Esophagus mucosa (tissue), 1 donor: ENCODE results near the gene INTS3. TPM values are rescaled to one million over a fixed set of nuclear protein-coding genes. Genes with fewer than 3 reads are reported as not detected.
"Not testable (repeated sequence)": the region's sequence is repeated elsewhere in the genome, so short reads cannot be mapped to it uniquely, and the experiment has no call there.

Experiments
- ATAC-seq: fragments of 200-7000 bp; cut with Tn5 transposase; one replicate; pipeline ENCODE4 v1.9.1; 2020
- total RNA-seq: library from RNA; stranded (reverse); gene quantifications from one replicate; pipeline ENCODE4 v1.2.4, GENCODE V29; 2023
- donor health status: DM: yes; HTN: yes; CAD: no.

INTS3 gene
- total RNA-seq, 1 donor from 2014 or later, result 22.5 TPM

DNA sequence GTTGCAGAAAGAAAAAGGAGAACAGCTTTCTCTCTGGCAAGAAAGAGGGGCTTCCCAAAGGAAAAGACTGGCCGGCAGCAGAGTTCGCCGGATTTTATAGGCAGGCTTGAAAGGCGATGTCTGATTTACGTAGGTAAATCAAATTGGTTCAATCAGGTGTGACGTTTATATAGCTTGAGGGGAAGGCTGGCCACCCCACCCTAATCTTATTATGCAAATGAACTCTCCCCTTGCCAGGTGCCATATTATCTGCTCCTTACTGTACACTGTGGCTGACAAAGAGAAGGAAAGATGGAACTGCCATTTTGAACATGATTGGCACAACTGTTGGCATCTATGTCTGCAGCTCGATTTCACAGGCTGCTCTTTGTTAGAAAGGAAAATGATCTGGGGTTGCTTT is 16.8 kb upstream of the INTS3 start:
- no peak for ATAC-seq

DNA sequence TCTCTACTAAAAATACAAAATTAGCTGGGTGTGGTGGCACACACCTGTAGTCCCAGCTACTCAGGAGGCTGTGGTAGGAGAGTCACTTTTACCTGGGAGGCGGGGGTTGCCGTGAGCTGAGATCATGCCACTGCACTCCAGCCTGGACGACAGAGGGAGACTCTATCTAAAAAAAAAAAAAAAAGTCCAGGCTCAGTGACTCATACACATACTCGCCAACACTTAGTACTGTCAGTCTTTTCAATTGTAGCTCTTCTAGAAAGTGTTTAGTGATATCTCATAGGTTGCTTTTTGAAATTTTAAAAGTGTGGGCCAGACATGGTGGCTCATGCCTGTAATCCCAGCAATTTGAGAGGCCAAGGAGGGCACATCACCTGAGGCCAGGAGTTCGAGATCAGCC is 11.6 kb upstream of the INTS3 start:
- not testable (repeated sequence) for ATAC-seq

DNA sequence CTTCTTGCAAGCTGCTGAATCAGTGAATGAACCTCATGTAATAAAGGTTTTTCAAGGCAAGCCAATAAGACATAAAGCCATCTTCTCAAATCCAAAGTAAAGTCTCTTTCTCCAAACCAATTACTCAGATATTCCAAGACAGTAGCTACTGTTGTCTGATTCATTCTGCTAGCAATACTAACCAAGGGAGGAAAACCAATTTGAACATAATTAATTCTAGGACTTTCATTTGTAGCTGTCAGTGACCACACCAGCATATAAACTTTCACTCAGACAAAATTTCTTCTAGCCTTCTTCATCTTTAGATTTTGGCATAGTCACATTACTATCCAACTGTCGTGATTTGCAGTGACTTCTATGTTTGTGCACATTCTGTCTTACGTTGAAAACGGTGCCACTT is 10.5 kb upstream of the INTS3 start:
- ATAC-seq, result no peak

DNA sequence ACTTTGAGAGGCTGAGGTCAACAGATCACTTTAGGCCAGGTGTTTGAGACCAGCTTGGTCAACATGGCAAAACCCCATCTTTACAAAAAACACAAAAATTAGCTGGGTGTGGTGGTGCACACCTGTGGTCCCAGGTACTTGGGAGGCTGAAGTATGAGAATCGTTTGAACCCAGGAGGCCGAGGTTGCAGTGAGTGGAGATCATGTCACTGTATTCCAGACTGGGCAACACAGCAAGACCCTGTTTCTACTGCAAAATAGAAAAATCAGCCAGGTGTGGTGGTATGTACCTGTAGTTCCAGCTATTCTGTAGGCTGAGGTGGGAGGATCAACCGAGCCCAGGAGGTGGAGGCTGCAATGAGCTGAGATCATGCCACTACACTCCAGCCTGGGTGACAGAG is 4.2 kb upstream of the INTS3 start:
- no peak for ATAC-seq

GRCh38 chr1:153724634-153725033 is 3.2 kb upstream of the INTS3 start:
- ATAC-seq, result not testable (repeated sequence)

DNA sequence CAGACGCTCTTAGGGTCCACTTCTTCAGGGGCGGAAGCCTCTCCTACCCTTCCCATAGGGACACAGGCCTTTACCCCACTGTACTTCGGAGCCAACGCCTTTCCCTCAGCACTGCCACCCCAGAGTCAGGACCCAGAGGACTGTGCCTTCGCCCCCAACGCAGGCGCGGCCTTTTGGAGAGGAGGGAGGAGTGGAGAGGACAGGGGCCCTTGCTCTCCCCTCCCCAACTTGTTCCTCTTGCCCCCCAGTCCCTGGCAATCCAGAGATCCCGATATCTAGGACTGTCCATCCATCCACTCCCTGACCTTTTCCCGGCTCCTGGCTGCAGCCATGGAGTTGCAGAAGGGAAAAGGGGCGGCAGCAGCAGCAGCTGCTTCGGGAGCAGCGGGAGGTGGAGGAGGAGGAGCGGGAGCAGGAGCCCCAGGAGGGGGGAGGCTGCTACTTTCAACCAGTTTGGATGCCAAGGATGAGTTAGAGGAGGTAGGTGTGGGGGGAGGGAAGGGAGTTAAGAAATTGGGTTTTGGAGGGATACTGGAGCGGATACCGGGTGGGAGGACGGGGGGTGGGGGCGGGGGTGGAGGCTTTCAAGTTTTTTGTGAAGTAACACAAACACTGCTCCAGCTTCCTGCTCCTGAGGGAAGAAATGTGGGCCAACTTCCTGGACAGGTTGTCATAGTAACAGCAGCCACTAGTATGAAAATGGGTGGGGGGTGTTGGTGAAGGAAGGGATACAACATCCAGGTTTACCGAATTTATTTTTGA is 636 bp downstream of the INTS3 start:
- peak; percentile 14 for ATAC-seq

DNA sequence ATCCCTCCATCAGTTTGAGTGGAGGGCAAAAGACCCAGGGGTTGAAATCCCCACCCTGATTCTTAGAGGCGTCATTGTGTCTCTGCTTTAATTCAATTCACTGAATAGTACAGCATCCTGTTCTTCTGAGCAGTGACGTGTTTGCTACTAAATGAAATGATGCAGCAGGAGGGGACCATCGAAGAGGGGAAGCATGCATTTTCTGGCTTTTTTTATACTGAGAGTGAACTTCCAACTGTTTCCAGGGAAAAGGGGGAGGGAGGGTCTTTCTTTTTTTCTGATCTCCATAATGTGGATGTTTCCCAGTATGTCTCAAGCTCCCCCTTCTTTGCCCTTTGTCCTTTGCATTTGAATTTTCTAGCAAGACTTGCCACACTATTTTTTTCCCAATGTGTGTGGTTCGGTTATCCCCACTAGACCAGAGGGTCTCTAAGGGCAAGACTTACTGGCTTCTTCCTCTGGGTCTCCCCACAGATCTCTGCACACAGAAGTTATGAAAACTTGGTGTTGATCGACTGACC is 2.7 kb downstream of the INTS3 start:
- no peak for ATAC-seq

DNA sequence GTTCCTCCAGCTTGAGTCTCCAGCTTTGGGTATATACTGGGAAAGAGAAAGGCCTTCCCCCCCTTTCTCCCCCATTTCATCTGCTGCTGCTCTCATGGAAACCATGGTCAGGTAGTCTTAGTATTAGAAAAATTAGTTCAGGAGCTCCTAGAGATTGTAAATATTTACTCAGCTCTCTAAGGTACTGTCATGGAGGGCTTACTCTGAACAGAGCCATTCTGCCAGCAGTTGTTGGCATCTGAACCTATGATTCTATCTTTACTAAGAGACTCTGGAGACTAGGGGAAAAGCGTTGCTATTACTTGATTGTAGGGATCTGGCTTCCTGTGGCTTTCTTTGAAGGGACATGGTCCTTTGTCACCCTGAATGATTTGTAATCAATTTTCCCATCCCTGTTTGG is 6.1 kb downstream of the INTS3 start:
- no peak for ATAC-seq

GRCh38 chr1:153734396-153735089 is 6.7 kb downstream of the INTS3 start:
- ATAC-seq, result no peak

GRCh38 chr1:153735090-153735420 is 7.2 kb downstream of the INTS3 start:
- no peak for ATAC-seq

DNA sequence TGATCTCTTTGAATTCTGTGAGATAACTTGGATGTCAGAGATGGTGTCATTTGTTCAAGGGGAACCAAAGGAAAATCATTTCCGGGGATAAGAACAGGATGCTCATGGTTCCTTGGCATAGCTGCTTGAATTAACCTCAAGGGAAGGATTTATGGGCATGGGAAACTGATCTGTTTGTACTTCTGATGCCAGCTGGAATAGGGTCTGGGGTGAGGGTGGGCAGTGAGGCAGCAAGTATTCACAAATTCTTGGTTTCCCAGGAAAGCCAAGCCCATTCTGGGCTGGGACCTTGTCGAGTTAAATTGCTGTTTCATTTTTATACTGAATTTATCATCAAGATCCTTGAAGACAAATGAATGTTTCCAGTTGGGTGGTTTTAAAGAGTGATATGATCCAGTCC is 14.1 kb downstream of the INTS3 start:
- ATAC-seq, result no peak

DNA sequence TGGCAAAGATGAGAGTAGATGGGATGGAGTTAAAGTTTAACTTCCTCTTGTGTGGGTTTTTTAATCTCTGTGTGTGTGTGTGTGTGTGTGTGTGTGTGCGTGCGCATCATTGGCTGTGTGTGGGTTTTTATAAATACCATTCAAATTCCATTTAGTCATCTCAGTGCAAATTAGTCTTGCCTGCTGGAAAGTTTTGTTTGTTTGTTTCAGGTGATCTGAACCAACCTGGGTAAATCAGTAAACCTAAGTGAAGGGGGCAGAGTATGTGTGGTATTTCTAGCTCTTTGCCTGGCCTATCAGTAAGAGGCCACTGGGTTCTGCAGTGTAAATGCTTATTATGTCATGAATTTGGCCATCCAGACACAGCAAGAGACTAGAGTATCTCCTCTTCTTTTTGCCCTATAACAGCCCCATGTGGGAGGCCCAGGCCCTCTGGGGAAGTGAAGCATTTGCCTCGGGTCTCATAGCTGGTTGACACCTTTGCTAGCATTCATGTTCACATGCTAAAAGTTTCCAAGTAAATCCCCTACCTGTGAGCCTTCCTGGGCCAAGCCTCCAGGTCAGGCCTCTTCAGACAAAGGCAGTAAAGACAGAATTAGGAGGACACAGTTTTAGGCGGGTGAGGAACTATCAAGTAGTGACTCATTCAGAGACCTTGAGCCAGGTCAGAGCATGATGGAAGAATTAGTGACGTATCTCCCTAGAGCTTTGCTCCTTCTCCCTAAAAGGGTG is 14.7 kb downstream of the INTS3 start:
- peak; percentile 52 for ATAC-seq

DNA sequence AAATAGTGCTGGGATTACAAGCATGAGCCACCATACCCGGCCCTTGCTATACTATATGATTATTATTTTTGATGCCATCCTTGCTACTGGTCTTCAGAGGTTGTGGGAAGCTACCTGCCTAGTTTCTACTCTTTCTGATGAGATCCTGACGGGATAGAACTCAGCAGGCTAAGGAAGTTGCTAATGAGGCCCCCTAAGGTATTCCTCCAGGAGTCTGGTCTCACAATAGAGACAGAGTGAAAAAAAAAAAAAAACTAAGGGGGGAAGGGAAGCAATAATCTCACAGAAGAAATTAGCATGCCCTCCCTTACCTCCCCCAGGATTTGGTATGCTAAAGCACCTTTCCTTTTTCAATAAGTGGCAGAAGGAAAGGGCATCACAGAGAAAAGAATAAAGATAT is 17.6 kb downstream of the INTS3 start:
- ATAC-seq, result no peak

- ATAC-seq, result no peak
These were observed 18.3 kb downstream of the INTS3 start for GRCh38 chr1:153746174-153746573.

DNA sequence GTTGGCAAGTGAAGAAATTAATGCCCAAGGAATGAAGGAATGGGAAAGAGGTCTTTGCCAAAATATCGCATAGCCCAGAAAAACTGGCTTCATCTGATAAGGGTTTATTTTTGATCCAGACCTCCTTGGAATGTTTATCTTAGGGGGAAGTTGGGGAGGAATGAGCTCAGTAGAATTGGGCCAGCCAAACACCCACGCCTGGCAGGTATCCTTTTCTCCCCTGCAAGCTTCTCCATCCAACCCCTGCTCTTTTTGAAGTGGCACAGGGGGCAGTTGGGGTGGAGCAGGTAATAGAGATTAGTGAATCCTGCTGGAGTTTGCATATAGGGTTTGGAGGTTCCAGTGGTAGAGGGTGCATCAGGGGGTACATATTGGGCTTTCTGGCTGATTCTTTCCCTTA is 21.1 kb downstream of the INTS3 start:
- ATAC-seq, result no peak

DNA sequence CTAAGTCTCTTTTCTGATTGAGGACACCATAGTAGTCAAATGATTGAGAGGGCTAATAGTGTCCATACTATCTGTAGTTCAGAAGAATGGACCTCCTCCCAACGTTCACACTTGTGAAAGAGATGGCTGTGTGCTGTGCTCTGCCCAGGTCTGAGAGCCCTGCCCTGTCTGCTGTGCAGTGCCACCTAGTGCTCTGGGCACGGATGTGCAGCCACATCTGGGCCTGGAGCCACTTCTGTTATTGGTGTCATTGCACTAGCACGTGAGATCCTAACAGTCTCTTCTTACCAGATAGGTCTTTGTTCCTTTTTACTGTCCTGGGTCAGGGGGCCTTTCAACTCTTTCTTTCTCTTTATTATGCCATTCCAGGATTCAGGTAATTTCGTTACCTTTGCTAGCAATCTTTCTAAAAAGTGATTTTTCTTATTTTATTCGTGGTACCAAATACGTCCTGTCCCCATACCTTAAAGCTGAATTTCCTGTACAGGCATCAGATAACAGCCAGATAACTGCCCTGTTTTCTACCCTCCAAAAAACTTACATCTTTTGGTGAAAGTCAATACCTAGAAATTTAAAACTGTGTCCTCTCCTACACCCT is 21.7 kb downstream of the INTS3 start:
- ATAC-seq, result peak; percentile 97

DNA sequence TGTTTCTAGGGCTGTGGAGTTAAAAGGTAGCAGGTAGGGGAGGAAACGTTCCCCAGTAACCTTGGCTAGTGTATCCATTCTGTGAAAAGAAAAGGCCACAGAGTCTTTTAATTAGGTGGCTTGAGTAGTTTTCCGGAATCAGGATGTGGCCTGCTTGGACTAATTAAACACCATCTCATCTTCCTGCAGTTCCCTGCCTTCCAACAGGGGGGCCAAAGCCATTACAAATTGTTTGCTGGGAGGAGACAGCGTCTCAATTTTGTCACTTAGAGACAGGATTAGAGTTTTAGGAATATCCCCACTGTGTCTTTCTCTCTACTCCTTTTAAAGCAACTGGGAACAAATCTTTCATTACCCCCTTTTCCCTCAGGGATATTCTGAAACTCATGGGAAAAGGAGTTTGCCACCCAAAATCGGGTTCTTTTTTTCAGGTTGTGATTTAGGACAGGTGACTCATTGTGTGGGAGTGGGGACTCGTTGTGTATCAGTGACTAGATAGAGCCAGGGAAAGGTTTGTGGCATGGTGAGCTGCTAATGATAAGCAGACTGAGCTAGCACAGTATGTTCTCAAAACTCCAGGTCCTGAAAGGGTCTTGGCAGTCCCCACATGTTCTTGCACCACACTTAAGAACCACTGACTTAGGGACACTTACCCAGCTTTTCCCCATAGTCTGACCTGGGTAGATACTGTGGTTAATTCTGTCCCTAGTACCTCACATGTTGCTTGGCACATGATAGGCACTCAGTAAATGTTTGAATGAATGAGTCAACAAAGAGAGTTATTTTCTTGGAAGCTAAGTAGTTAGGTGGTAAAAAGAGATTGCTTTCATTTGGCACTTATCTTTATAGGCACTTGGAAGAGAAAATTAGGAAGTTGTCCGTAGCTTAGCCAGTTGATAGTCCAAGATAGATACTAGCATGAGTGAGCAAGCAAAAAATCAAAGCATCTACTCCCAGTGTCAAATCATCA is 22.5 kb downstream of the INTS3 start:
- ATAC-seq, result no peak

- ATAC-seq, result no peak
These were observed 24.2 kb downstream of the INTS3 start for GRCh38 chr1:153752072-153752471.

- ATAC-seq, result no peak
These were observed 24.8 kb downstream of the INTS3 start for GRCh38 chr1:153752571-153753195.

DNA sequence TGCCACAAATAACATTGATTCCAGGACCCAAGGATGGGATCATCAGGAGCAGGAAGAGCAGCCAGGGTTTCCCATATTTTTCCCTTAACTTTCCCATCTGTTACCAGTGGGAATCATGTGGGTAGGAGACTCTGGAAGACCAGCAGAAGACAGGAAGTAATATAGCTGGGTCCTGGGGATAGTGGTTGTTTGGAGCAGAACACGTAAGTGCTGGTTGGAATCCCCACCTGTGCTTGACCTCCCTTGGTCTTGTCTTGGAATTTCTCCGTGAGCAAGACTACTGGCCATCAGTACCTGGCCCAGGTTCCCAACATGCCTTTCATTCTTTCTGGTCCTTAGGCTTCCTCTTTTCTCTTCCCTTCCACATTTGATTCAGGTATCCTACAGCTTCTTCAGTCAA is 26.4 kb downstream of the INTS3 start:
- ATAC-seq, result no peak

GRCh38 chr1:153760440-153760839 is 32.6 kb downstream of the INTS3 start:
- no peak for ATAC-seq
